Hematopoietic multipotent progenitor cell treated with erythropoietin and hydrocortisone succinate and interleukin-3 and kit ligand, for 6 days (in vitro differentiated cells): ENCODE measurements around the gene SLC6A1.
A peak's percentile ranks its signal among the peaks of the same experiment; 100 is the strongest.
"Not testable (repeated sequence)": the region's sequence is repeated elsewhere in the genome, so short reads cannot be mapped to it uniquely, and the experiment has no call there.

Experiments
- DNase-seq: peaks from one replicate; pipeline ENCODE4 v3.0.0-alpha.2; 2015

SLC6A1 gene

DNA sequence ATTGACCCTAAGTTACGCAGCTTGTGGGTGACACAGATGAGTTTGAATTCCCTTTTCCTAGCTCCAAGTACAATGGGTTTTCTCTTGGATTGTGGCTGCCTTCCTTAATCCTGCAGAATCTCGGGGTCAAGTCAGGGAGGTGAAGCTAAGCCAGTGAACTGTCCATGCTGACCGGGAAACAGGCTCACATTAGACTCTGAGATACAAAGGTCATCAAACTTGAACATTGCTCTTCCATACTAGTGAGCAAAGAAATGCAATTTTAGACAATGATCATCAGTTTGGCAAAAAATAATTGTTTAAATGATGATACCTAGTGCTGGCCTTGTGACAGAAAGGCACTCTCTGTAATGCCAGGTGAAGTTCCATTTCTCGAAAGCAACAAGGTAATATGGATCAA, 31.6 kb downstream of the SLC6A1 start:
- DNase-seq = no peak

DNA sequence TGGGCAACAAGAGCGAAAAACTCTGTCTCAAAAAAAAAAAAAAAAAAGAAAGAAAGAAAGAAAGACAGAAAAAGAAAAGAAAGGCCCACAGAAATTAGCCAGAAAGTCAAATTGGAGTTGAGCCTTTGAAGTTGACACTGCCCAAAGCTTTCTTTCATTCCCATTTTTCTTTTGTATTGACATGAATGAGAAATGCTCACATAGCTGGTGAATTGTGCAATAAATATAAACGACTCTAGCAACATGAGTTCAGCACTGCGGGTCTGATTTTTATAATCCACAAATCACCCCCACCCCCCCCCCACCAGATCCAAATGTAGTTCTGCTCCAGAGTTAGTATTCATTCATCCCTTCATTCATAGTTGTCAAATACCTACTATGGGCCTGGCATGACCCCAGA, 37.4 kb downstream of the SLC6A1 start:
- DNase-seq = no peak

DNA sequence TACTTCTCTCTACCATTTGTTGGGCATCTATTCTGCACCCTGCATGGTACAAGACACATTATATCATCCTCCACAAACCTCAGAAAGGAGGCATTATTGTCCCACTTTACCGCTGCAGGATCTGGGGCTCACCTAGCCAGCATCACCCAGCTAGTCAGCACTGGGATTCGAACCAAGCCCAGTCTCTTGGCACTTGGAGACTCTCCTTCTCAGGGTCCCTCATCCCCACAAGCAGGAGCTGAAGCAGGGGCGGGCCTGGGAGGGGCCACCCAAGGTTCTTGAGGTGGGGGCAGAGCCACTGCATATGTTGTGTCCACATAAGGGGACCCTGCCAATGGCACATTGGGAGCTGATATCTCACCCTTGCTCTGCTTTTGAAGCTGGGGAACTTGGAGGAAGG, 41.3 kb downstream of the SLC6A1 start:
- no peak for DNase-seq

DNA sequence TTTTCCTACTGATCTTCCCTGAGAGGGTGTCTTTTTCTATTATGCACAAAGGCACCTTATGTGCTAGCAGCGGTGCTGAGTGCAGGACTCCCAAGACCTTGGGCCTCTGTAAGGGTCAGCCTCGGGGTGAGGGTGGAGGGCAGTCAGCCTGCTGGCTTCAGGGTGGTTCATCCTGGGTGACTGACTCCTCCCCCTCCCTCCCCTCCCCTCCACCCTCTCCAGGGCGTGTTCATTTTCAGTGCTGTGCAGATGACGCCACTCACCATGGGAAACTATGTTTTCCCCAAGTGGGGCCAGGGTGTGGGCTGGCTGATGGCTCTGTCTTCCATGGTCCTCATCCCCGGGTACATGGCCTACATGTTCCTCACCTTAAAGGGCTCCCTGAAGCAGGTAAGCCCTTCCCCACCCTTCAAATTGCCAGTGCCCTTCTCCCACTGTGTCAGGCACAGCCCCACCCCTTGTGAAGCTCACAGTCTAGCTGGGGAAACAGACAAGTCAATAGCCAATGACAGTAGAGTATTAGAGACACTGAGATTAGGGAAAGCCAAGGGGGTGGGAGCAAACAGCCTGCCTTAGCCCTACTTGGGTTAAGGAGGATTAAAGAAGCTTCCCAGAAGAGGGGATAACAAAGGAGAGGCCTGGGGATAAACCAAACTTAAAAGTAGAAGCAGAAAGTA, 41.9 kb downstream of the SLC6A1 start:
- DNase-seq = no peak

DNA sequence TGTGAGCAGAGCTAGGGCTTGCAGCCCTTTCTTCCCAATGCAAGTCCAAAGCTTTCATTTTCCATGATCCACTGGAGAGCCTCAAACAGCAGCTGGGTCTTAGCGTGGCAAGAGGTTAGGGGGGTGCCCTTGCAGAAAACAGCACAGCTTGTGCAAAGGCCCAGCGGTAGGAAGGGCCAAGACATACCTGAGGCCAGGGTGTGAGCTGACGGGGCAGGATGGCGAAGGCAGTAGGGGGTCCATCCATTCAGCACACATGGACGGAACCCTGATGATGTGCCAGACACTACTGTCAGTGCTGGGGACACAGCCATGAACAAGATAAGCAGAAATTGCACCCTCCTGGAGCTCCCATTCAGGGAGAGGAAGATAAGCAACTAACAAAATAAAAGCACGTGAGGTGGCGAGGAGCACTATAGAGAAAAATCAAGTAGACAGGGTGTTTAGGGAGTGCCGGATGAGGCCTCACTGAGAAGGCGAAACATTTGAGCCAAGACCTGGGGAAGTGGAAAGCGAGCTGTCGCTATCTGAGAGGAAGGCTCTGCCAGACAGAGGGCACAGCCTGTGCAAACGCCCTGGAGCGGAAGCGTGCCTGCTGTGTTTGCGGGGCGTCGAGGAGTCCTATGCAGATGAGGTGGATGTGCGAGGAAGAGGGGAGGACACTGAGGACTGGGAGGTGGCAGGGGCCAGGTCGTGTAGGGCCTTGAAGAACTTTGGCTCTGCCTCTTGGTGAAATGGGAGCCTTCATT, 43.4 kb downstream of the SLC6A1 start:
- DNase-seq = no peak

DNA sequence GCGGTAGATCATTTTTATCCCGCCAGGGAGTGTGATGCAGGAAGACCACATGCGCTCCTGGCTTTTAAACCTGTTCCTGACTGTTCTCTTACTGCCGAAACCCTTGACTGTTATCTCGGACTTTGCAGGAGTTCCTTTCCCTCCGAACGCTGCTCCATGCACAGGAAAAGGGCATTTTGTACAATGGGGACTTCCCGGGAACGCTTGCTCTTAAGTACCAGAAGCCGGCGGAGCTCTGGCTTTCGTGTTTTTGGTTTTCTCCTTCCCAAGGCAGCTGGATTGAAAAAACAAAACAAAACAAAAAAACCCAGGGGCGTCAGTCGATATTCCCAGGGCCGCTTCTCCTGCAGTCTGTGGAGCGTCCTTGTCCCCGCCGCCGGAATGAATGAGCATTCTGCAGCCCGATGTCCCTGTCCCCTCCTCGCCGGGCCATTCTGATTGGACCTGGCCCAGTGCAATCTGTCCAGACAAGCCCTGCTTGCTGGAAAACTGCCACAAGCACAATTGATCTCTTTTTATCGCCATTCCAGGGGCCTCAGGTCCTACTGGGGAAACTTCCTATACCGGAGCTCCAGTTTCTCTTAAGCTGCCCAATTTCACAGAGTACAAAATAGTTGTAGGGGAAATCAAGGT, 44.8 kb downstream of the SLC6A1 start:
- no peak for DNase-seq

DNA sequence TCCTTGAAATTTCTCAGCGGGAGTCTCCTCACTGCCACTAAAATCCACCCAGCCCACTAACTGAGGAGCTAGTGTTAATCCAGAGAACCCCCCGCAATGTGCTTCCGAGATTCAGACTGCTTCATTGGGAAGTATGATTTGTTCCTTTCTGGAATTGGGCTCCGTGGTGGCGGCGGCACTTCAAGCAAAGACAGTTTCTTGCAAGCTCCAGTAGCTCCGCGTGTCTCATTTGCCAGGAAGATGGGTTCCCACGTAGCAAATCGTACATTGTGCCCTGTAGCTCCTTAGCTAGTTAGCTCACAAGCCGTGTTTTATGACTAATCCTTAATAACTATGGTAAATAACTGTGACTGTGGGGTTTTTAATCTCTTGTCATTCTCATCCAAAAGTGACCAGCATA, 45.4 kb downstream of the SLC6A1 start:
- DNase-seq = no peak

DNA sequence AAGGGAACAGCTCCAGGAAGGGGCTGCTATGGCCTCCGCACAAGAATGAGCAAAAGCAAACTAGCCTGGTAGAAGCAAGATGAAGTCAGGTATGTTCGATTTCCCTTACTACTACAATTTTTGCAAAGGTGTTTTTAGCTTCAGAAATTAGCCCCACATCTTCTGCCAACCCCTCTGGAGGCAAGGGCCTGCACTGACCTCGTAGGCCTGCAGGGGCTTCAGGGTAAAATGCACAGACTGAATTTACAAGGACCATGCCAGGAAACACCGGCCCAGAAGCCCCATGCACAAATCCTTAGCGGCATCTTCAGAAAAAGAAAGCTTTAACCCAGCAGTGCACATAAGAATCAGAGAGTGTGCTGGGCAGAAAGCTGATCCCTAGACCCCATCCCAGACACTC, 53.0 kb downstream of the SLC6A1 start:
- DNase-seq = no peak

DNA sequence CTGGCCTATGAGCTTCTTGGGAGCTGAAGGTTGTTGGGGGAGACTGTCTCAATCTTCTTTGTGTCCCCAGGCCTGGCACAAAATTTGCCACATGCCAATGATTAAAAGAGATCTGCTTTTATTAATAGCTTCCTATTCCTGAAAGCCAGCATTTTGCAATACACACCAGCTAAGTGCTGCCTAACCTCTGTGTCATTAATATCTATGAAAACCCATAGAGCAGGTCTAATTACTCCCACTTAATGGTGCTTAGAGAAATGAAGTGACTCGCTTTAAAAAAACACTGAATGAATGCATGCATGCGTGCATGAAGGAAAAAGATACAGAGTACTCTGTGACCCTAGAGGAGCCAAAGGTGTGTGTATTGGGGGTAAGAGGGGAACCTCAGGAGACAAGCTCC, 55.0 kb downstream of the SLC6A1 start:
- DNase-seq = no peak

DNA sequence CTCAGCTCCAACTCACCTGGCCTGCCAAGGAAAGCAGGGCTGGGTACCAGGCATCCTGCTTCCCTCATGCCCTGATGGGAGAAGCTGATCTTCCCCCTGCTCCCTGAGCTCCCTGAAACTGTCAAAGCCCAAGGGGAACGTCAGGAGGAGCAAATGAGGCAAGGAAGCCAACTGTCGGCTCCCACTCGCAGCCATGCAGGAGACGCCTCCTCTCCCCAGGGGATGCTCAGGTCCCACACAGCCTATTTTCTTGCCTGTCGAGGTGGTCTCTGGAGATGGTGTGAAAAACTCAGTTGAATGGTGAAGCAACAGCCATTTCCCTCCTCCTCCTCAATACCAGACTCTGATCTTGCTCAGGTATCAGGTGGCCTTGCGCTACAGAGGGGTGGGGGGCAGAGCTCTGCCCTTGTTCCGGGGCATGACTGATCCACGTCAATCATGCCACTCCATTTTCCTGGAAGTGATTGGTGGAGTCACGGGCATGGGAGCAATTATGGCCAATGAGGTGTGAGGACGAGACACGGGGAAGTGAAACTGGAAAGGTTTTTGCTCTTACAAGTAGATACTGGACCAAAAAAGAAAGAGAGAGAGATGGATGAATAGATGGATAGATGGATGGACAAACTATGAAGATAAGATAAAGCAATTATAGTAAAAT, 58.2 kb downstream of the SLC6A1 start:
- DNase-seq = no peak

DNA sequence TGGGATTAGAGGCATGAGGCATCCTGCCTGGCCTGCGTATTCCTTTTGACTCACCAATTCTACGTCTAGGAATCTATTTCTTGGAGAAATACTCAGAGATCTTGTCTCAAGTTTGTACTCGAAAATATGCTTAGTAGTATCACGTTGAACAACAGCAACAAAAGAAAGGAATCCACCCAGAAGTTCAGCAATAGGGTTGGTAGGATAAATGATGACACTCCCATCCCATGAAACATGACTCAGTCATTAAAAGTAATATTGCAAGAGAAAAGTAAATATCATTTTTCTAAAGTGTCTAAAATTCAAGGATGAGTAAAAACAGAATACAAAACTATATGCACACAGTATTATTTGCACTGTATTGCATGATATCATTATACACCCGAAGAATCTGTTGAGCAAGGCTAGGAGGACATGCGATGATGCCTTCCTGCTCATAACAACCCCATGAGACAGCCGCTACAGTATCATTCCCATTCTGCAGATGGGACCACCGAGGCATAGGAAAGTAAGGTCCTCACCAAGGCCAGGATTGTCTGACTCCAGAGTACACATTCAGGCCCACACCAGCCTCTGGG, 61.5 kb downstream of the SLC6A1 start:
- no peak for DNase-seq

DNA sequence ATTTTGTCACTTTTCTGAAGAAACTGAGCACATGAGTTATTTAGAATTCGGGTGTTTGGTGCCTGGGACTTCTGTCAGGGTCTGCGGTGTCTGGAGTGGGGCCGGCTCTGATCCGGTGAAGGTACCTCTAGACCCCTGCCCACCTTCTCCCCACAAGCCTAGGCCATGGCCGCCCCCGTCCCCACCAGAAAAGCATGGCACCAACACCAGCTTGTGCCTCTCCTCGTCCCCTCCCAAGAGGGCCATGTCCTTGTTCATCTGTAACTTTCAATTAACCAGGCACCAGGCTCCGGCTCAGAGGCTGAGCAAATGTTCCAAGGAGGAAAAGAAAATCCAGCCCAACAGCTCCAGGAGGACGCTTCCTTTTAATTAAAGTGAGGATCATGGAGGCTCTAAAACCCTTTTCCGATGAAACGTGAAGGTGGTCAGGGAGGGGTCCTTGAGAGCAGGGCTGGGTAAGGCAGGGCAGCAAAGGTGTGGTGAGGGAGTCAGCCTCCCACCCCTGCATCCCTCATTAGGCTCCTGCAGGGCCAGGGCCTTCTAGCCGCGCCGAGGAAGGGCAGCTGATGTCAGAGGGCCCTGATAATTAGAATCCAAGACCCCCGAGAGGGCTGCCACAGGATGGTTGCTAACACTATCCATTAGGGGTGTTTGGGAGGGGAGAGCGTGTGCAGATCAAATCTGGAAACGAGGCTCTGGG, 62.3 kb downstream of the SLC6A1 start:
- no peak for DNase-seq

DNA sequence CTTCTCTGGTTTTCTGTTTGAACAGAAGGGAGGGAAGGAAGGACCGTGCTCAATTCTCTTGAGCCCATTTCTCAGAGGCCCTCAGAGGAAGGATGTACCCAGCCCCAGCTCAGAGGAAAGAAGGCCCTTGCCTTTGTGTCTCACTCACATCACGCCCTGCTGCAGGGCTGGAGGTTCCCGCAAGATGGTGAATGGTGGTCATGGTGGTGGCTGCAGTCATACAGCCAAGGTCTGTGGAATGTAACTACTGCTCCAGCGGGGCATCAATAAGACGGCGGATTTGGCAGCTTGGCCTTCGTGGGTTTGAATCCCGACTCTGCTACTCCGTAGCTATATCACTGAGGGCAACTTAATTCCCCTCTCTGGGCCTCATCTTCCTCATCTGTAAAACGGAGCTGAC, 62.9 kb downstream of the SLC6A1 start:
- DNase-seq = no peak

DNA sequence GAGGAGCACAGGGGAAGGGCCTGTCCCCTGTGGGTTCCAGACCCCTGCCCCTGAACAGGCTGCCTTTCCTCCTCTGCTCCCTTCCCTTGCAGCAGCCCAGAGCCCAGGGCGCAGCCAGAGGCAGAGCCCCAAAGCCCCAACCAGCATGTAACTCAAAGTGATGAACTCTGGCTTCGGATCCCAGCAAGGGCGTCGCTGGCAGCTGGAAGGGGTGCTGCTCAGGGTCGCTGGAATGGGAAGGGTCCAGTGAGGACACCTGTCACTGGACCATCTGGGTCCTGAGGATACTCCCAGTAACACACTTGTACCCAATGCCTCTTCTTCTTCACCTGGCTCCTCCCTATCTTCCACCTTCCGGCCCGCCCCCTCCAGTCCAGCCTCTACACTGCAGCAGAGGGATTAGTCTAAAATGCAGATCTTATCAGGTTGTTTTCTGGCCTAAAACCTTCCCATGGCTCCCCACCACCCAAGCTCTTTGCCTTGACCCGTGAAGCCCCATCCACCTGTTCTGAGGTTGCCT, 64.0 kb downstream of the SLC6A1 start:
- no peak for DNase-seq

DNA sequence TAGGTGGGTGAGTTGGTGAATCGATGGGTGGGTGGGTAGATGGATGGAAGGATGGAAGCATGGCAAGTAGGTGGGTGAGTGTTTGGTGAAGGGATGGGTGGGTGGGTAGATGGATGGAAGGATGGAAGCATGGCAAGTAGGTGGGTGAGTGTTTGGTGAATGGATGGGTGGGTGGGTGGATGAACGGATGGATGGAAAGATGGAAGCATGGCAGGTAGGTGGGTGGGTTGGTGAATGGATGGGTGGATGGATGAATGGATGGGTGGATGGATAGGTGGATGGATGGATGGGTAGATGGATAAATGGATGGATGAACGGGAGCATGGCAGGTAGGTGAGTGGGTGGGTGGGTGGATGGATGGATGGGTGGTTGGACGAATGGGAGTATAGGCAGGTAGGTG, 65.1 kb downstream of the SLC6A1 start:
- DNase-seq = no peak

DNA sequence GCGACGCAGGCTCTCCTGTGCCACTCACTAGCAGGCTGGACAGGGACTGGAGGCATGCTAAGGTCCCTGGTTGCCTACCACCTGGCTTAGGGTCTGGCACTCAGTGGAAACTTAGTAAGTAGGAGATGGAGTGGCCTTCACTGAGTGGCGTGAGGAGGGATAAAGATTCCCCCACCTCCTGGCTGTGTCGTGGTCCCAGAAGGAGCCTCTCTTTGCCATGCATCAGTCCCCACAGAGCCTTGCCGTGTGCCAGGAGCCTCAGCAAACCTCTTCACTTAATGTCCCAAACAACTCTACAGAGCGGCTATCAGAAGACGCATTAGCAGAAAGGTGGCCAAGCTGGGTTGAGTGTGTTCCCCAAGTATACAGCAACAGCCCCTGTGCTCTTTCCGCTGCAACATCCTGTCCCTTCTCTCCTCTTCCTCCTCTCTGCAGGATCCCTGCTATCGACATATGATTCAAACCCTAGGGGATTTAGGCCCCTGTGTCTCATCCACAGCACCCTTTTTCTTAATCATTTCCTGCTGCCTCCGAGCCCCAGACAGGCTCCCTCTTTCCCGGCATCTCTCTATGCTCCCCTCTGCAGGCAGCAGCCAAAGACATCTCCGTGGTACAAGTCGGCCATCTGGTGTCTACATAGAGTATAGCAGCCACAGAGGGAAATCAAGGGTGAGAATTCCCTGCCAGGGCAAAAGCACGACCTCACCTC, 66.7 kb downstream of the SLC6A1 start:
- peak; percentile 72 for DNase-seq

DNA sequence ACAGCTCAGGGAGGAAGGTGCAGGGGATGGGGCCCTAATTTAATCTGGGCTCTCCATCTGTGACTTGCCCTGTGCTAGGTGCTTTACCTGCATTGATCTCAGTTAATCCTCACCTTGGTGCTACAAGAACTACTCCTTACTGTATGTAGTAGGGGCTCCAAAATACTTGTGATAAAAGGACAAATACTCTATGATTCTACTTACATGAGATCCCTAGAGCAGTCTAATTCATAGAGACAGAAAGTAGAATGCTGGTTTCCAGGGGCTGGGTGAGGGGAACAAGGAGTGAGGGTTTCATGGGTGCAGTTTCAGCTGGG, 67.2 kb downstream of the SLC6A1 start:
- no peak for DNase-seq

DNA sequence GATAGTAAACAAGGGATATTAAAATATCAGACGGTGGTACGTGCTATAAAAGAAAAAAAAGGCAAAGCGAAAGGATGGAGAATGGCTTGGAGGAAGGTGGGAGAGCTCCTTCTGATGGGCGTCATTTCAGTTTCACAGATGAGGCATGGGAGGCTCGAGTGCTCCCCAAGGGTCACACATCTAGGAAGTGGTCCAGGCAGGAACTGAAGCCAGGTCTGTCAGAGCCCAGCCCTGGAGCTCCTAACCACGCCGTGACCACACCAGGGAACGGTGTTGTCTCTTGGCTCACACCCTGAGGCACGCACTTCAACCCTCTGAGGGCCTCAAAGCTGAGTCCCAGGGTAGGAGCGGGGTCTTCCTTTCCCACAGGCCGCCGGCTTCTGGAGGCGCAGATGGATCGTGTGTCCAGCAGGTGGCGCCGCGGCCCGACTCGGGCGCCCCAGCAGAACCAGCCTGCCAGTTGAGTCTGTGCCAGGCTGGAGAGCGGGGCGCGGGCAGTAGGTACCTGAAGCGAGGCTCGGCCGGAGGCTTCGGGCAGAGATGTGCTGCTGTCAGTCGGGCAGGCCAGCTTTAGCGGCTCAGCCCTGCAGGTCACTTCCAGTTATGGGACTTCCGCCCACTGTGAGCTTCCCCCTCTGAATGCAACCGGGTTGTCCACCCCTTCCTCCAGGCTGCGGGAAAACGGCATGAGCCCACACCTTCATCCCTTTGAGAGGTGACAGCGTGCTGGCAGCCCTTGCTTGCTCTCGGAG, 68.1 kb downstream of the SLC6A1 start:
- DNase-seq = peak; percentile 67

DNA sequence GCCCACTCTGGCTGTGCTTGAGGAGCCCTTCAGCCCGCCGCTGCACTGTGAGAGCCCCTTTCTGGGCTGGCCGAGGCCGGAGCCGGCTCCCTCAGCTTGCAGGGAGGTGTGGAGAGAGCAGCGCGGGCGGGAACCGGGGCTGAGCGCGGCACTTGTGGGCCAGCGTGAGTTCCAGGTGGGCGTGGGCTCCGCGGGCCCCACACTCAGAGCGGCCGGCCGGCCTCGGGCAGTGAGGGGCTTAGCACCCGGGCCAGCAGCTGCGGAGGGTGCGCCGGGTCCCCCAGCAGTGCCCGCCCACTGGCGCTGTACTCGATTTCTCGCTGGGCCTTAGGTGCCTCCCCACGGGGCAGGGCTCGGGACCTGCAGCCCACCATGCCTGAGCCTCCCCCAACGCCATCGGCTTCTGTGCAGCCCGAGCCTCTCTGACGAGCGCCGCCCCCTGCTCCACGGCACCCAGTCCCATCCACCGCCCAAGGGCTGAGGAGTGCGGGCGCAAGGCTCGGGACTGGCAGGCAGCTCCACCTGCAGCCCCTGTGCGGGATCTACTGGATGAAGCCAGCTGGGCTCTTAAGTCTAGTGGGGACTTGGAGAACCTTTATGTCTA, 68.8 kb downstream of the SLC6A1 start:
- not testable (repeated sequence) for DNase-seq

DNA sequence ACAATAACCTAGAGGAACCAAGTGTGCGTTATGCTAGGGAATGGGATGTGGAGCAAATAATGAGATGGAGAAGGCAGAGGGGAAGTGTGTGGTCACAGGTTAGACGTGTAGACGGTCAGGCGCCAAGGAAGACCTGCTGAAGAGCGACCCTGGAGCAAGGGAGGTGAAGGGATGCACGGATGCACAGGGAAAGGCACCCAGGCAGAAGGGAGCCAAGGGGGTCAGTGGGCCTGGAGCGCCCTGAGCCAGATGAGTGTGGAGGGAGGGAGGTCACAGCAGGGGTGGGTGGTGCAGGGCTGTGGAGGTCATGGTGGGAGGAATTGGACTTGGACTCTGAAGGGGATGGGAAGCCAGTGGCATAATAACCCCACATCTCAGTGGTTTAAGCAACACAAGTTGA, 70.2 kb downstream of the SLC6A1 start:
- DNase-seq = no peak
